ENCODE results near the gene SYT8.

SYT8 gene

DNA sequence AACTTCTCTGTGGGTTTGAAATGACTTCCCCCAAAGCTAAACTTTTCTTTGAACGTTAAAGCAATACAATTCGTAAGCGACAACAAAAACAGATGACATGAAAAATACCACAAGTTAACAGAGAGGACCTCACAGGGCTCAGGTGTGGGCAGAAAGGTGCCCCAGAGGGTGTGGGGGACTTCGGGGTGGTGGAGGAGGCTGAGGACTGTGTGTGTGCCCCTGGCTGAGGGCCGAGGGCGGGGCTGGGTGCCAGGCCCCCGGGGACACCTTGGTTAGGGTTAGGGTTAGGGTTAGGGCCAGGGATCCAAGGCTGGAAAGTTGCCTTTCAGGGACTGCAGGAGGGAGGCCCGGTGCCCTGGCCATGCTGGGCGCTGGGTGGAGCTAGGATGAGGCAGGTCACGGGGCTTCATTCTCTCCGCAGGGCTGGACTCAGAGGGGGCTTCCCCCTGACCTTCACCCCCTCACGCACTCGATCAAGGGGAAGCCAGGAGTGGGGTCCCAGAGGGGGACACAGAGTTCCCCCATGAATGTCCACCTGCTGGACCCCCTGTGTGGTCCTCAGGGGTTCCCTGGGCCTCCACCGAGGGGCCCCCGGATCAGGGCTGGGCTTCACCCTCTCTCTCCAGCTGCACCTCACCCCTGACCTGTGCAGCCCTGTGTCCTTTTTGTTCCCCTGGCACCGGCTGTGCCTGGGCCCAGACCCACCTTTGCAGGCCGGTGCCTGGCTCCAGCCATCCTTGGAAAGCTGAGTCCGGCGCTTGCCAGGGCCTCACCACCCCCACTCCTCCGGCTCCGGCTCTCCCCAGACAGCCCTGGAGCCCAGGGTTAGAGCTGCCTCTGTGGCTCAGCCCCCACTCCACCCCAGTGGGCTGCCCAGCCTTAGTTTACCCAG lies 11.0 kb downstream of the SYT8 start:
- DNase-seq (ENCODE audit: low read depth), result no peak

DNA sequence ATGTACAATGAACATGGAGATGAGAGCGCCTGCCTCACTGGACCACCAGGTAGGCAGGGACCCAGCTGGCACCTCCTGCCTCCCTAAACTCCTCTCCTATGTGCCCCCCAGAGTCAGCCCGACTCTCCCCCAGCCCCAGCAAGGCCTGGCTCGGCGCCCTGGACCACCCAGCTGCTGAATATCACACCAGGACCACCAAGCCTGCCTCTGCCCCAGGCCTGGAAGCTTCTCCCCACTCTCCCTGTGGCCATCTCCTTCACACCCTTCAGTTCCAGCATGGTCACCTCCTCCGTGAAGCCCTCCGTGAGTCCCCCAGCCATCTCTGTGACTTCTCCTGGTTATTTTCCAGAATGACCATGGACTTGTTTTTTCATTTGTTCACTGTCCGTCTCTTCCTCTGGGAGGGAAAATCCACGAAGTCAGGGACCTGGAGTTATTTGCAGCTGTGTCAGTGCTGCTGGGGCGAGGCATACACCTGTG lies 11.7 kb downstream of the SYT8 start:
- no peak for DNase-seq (ENCODE audit: low read depth)

DNA sequence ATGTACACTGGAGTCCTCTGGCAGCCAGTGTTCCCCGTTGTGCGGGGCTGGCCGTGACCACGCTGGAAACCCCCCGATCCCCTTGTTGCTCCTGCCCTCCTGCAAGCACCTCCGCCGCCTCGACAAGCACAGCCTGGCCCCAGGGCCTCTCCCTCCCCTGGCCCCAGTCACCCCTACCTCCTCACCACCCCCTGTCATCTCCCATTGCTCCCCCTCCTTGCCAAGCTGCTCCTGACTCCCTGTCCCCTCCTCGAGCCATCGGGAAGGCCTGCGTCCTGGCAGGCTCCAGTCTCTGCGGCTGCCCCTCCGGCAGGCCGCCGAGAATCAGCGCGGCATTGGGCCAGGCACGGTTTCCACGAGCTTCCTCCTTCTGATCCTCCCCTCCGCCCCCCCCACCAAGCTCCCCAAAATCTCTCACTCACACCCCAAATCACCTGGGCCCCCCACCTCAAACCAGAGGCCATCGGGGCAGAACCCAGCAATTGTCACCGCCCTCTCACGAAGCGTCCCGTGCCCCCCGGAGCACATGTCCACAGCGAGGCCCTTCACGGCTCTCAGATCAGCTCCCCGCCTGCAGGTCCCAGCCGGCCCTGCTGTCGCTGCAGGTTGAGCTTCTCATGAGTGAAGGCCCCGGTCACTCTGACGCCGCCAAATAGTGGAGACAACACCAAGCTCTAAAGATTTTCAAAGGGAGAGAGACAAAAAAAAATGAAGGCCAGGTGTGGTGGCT lies 12.4 kb downstream of the SYT8 start:
- DNase-seq (ENCODE audit: low read depth), result no peak

DNA sequence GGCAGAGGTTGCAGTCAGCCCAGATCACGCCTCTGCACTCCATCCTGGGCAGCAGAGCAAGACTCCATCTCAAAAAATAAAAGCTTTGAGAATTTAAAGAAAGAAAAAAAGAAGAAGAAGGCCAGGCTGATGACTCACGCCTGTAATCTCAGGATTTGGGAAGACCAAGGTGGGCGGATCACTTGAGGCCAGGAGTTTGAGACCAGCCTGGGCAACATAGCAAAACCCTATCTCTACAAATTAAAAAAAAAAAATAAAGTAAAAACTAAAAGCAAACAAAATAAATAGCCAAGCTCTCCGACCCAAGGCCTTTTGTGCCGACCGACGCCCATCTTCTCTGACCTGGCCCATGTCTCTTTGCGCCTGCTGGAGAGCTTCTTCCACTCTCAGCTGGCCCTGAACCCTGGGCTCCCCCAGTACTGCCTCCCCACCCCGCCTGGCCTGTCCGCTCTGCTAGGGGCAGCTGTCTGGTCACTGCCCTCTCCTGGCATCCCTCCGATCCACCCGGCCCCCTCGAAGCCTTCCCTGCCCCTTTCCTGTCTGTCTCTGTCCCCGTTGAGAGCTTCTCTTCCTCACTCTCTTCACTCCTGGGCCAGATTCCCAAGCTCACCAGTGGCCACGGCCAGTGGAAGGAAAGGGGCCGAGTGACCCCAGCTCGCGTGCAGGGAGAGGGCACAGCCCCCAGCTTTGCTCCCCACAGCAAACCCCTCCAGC lies 13.3 kb downstream of the SYT8 start:
- no peak for DNase-seq (ENCODE audit: low read depth)

DNA sequence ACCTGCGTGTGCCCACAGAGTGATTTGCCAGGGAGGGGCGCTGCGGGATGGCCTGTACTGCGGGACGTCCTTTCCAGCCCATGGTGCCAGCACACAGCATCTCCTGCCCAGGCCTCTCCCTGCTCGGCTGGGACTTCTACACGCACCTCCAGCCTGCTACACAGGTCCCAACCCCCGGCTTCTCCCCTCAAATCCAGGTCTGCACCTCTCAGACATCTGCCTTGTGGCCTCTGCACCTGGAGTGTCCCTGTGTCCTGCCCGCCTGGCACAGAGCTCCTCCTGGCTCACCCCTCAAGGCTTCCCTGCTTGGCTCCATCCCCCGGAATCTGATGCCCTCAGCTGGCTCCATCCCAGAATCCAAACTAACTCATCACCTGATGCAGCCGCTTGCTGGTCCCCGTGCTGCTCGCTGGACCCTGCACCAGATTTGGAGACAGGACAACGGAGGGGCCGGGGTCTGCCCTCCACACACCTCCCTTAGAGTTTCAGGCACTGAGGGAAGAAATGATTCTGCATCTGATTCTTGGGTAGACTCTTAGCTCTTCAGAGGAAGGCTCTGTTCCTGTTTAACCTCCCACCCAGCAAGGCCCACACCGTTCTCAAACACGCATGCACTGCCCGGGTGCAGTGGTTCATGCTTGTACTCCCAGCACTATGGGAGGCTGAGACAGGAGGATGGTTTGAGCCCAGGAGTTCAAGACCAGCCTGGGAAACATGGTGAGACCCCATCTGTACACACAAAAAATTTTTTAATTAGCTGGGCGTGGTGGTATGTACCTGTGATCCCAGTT lies 14.0 kb downstream of the SYT8 start:
- no peak for DNase-seq (ENCODE audit: low read depth)

DNA sequence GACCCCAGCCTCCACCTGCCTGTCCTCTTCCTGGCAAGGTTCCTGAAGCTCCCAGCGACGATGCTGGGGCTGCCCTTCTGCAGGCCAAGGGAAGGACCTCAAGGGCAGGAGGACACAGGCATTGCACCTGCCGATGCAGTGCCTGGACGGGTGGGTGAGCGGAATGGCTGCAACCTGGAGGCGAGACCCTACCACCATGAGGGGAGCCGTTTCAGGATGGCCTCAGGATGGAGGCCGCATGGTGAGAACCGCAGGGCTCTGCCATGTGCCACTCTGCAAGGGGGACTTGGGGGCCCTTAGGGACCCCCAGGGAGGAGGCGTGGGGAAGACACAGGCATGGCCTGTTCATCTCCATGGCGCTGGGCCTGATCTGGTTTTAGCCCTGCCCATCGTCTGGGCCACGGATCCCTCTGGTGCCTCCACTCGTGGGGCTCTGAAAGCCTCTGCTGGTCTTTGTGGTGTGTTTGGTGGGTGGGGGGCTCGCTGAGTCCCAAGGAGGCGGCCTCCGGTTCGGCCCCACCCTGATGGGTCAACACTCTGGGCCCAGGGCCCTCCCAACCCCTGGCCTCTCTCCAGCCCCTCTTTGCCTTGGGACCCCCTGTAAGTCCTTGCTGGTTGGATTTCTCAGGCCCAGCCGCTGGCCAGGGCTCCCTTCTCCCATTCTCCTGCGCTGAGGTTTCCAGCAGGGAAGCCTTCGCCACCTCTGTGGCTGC lies 16.8 kb downstream of the SYT8 start:
- DNase-seq (ENCODE audit: low read depth), result no peak

DNA sequence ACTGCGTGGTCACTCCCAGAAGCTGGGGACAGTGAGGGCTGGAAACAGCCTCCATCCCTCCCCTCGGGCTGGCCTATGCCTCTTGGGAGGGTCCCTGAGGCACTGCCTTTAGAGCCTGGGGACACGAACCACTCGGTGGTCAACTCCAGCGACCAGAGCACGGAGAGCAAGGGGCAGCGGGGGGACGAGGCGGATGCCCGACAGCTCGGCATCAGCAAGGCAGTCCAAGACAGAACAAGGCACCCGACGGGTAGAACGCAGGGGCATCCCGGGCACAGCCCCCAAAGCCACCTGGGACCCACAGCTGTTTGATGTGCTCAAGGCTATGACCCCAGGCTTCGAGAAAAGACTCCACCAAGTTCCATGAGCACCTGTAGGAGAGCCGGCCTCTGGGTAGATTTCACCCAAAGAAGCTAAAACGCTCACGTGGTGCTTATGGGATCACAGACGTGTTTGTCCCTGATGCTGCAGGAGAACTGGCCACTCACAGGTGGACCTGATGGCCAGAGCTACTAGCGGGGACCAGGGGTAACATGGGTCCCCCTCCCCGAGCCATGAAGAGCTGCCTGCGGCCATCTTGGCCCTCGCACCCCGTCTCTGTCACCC lies 17.6 kb downstream of the SYT8 start:
- no peak for DNase-seq (ENCODE audit: low read depth)

DNA sequence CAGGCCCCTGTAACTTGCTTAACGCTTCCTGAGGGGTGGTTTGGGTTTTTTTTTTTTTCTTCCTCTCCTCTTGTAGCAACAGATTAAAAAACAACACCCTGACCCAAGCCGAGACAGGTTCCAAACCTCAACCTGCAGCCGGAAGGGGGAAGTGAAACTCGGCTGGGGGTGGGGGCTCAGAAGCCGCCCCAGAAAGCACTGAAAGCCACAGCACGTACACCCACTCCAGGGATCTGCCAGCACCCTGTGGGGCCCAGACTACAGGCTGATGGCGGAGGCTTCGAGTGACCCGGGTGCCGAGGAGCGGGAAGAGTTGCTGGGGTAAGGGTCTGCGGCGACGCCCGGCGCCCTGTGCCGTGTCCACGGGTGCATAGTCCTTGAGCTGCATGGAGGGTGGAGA lies 18.1 kb downstream of the SYT8 start, which contains the start of gene LSP1:
Gene LSP1, plus strand, starts transcription at position 208 of the 400 bp plus-strand sequence. Its CDS starts 61 bp downstream, at position 269.
- peak; percentile 79 for DNase-seq (ENCODE audit: low read depth)

DNA sequence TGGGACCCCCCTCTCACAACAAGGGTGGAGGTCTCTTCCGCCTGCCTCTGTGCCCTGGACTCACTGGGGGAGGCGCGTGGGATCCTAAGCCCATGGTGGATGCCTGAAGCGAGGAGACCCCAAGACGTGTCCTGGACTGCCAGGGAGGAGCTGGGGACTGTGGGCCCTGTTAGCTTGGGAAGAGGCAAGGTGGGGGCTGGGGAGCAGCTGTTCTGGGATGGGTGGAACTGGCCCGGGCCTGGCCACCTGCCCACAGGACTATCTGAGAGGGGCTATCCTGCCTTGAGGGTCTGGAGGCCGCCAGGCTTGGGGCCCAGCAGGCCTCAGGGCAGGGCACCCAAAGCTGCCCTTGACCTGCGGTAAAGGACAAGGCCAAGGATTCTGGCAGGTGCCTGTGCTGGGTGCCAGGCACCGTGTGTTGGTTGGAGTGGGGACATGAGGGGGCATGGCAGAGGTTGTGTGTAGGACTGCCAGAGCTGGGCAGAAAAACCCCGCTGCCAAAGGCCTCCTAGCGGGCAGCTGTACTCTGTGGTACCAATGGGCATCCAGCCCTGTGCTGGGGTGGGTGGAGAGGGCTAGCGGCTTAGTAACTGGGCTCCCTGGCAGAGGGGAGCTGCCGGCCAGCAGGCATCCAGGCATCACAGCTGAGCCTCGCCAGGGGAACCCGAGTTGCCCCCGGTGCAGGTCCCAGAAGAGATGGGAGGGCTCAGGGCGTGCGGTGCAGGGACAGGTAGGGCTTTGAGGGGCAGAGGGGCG lies 18.8 kb downstream of the SYT8 start:
- no peak for DNase-seq (ENCODE audit: low read depth)

DNA sequence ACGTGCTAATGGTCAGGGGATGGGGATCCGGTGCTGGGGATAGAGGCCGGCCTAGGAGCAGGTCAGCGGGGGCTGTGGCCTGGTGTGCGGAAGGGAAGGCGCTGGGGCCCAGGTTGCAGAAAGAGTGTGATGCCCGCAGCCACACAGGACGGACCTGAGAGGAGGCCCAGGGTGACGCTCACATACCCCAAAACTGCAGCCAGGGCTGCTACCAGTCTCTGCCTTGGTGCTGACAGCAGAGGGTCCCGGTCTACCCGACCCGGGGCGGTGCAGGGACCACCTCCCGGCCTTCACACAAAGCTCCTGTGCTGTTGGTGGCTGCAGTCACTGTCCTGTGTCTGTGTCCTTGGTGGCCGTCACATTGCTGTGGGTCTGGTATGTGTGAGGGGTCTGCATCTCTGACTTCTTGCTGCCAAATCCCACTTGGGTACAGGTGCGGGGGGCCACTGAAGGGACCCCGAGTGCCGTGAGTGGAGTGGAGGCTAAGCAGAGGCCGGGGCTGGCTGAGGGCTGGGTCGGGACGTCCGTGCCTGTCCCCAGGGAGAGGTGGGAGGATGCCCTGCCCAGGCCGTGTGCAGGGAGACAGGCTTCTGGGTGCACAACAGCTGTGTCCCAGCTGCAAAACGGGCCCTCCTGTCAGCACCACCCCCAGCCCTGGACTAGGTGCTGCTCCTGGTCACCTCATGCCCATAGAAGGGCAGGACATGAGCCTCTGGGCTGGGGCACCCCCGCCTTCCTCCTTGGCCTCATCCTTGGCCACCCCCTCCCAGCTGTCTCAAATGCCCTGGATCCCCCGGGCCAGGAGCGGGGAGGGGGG lies 19.6 kb downstream of the SYT8 start:
- no peak for DNase-seq (ENCODE audit: low read depth)

DNA sequence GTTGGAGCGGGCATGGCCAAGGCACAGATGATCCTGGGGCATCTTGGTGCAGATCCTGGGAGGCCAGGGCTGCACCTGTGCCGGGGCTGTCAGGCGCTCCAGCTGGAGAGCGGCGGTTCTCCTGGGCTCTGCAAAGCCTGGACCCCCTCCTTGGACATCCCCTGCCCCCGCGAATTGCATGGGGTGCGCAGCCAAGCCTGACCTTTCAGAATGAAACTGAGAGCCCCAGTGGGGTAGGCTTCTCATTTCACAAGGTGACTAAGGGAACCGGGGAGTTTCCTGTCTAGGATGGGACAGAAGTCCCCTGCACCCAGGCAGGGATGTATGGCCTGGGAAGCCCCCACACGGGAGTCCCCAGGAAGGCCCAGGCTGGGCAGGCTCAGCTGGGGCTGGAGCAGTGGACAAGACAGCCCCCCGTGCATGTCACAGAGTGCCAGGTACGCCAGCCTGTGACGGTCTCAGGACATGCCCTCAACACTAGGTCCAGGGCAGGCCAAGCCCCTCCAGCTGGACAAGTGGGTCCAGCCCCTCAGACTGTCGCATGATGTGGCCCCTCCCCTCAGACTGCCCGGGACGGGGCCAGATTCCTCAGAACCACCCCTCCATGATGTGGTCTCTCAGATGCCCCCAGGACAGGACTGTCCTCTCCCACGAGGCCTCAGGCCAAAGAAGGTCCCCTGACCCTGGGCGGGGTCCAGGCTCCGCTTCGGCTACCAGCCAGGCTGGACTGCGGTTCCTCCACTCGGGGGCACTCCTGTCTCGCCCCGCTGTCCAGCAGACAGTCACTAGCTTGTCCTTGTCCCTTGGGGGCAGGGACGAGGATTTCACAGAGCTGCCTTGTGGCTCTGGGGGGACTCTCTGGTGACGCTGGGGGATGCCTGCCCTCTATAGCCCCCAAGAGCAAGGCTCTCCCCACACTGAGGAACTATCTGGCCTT lies 20.4 kb downstream of the SYT8 start:
- DNase-seq (ENCODE audit: low read depth), result peak; percentile 36

DNA sequence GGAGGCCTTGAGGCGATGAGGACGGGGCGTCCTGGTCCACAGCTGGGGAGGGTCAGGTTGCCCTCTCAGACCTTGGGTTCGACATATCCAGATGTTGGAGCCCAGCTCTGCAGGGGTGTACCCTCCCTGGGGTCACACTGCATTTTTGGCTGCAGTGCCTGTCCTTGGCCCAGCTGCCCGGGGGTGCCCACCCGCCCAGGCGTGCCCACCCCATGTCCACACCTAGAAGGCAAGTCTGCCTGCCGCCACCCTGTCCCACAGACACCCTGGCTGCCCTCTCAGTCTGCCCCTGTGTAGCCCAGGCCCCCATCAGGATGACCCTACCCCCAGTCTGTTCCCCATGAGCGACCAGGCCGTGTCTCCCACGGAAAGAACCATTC lies 21.1 kb downstream of the SYT8 start:
- no peak for DNase-seq (ENCODE audit: low read depth)

DNA sequence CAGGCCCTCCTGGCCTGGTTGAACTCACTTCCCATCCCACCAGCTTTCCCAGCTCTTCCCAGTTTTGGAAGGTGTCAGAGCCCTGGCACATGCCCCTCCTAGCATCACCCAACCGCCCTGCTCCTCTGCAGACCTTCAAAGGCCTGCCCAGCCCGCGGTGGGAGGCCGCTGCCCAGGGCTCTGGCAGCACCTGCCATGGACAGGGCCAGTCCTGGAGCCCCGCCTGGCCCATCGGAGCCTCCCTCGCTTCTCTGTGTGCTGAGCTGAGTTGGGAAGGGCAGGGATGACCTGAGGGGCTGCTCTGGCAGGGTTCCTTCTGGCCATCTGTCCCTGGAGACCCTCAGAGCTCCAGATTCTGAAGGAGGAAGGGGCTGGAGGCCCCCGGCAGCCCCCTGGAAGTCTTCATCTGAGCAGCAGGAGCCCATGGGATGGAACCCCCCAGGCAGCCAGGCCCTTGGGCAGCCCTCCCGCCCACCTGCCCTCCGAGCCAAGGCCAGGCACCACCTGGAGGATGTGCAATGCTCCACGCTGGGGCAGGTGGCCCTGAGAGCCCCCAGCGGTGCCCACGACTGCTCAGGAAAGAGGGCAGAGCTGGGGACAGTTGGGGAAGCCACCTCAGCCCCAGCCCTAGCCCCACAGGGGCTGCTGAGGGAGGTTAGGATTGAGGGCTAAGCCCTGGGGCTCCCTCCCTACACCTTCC lies 21.7 kb downstream of the SYT8 start:
- no peak for DNase-seq (ENCODE audit: low read depth)

DNA sequence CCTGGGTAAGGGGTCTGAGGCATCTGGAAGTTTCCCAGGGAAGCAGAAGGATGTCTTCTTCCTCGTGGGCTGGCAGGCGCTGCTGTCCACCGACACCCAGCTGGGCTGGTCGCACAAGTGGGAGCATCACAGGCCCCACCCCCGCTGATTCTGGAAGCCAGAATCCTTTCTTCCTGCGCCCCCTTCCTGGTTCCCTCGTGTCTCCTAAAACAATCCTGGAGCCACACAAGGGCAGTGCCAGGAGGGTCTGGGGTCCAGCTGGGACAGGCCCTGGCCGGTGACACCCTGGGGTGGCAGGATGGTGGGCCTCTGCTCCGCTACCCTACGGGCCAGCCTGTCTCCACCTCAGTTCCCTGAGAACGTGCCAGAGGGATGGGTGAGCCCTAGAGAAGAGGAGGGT lies 22.3 kb downstream of the SYT8 start:
- no peak for DNase-seq (ENCODE audit: low read depth)

DNA sequence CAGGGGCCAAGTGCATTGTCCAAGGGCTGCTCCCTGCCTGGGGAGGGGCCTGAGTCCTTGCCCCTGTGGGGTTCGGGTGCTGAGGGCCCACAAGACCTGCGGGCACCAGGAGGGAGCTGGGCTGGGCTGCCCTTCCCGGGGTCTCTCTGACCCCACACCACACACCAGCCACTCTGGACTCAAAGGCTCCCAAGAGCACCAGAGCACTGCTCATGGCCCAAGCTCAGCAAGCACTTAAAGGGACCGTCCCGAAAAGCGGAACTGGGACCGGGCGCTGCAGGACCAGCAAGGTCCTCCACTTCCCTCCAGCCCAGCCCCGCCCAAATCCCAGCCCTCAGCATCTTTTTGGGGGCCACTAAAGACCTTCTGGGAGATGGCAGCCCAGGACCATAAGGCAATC lies 23.4 kb downstream of the SYT8 start:
- DNase-seq (ENCODE audit: low read depth), result no peak

DNA sequence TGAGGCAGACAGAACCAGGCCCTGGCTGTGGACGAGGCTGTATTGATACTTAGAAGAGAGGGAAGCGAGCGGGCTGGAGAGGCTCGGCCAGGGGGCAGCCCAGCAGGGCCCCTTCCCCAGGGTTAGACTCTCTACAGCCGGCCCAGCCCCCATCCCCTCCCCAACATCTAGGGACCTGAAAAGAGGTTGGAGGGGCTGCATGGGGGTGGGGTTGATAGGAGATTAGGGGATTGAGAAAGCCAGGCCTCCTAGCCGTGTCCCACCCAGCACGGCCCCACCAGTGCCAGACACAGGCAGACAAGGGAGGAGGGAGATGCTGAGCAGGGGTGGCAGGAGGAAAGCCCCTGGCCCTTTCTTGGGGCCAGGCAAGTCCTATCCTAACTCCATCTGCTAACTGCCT lies 23.8 kb downstream of the SYT8 start:
- DNase-seq (ENCODE audit: low read depth), result no peak

DNA sequence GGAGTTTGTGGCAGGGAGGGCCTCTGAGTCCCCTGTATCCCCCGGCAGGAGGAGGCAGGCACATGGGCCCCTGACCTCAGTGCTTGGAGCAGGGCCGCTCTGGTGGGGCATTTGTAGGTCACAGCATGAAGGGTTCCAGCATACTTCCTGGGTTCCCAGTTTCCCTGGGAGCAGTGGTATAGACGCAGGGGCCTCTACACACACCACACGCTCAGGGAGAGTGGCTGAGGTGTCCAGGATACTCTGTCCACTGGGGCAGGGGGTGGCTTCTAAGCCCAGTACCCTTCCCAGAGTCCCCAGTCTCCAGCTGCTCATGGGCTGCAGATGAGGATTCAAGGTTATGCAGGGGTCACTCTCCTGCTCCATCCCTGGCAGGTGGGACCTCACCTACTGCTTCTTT lies 24.2 kb downstream of the SYT8 start:
- DNase-seq (ENCODE audit: low read depth), result no peak
